ENCODE data around the gene MPDZ. TPM values are rescaled to one million over a fixed set of nuclear protein-coding genes. Genes with fewer than 3 reads are reported as not detected.

MPDZ gene
- total RNA-seq, 4 donors from 2014 or later = 52.9 to 84.6 (median 78.5) TPM

DNA sequence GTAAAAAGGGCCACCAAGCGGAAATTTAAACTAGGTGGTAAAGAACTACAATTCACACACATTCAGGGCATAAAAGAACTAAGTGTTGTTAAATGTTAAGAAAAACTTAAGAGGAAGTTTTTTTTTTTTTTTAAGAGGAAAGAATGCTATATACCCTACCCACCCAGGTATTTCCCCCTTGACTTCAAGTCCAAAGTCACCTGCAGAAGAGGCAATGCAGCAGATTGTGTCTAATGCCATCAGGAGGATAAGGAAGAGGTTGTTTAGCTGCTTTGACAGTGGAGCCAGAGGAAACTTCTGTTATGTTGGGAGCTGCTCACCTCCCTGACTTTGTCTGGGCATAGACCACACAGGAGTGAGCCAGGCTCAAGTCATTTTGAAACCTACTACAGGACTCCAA, 69.2 kb downstream of the MPDZ start:
- H3K36me3 ChIP-seq = no peaks in the 10 kb centered on the region
- H3K4me3 ChIP-seq = no peak overlapping the region
- no peaks in the 10 kb centered on the region for H3K4me1 ChIP-seq
- H3K27ac ChIP-seq = no peak overlapping the region
- H3K27me3 ChIP-seq = no peaks in the 10 kb centered on the region
- intact Hi-C loops (cut with DNase I; ENCODE audit: low total_unique reads) = no loop called here
- no peaks in the 10 kb centered on the region for H3K9me3 ChIP-seq
- DNase-seq = no peak
- TF ChIP-seq, protein P1, sequence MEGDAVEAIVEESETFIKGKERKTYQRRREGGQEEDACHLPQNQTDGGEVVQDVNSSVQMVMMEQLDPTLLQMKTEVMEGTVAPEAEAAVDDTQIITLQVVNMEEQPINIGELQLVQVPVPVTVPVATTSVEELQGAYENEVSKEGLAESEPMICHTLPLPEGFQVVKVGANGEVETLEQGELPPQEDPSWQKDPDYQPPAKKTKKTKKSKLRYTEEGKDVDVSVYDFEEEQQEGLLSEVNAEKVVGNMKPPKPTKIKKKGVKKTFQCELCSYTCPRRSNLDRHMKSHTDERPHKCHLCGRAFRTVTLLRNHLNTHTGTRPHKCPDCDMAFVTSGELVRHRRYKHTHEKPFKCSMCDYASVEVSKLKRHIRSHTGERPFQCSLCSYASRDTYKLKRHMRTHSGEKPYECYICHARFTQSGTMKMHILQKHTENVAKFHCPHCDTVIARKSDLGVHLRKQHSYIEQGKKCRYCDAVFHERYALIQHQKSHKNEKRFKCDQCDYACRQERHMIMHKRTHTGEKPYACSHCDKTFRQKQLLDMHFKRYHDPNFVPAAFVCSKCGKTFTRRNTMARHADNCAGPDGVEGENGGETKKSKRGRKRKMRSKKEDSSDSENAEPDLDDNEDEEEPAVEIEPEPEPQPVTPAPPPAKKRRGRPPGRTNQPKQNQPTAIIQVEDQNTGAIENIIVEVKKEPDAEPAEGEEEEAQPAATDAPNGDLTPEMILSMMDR (IDR thresholded peaks at IDR 0.05) = no peak
- no peak for TF ChIP-seq POLR2A (IDR thresholded peaks at IDR 0.05)

GRCh38 chr9:13209498-13209897, 70.0 kb downstream of the MPDZ start:
- Histone ChIP-seq H3K9me3 (no peaks in the 10 kb centered on the region), H3K4me3 (no peak overlapping the region), H3K27me3 (no peaks in the 10 kb centered on the region), H3K27ac (peak overlapping the region in 1 of 2 donors; percentile 25), H3K36me3 (no peaks in the 10 kb centered on the region), H3K4me1 (no peaks in the 10 kb centered on the region)
- DNase-seq = no peak
- intact Hi-C loops (cut with DNase I; ENCODE audit: low total_unique reads) = no loop called here
- no peak for TF ChIP-seq POLR2A (IDR thresholded peaks at IDR 0.05)
- TF ChIP-seq, protein P1 (IDR thresholded peaks at IDR 0.05) = no peak

- no peak for DNase-seq
- Histone ChIP-seq H3K36me3 (no peaks in the 10 kb centered on the region), H3K4me1 (no peaks in the 10 kb centered on the region), H3K9me3 (no peaks in the 10 kb centered on the region), H3K27me3 (no peaks in the 10 kb centered on the region), H3K27ac (no peak overlapping the region), H3K4me3 (no peak overlapping the region)
- TF ChIP-seq, protein P1 (IDR thresholded peaks at IDR 0.05) = no peak
- intact Hi-C loops (cut with DNase I; ENCODE audit: low total_unique reads) = no loop called here
Observed at GRCh38 chr9:13205824-13206223, 73.7 kb downstream of the MPDZ start.

- H3K4me3 ChIP-seq = no peak overlapping the region
- TF ChIP-seq POLR2A (IDR thresholded peaks at IDR 0.05) = no peak
- TF ChIP-seq, protein P1 (IDR thresholded peaks at IDR 0.05) = no peak
- H3K4me1 ChIP-seq = no peaks in the 10 kb centered on the region
- no peak overlapping the region for H3K27ac ChIP-seq
- intact Hi-C loops (cut with DNase I; ENCODE audit: low total_unique reads) = no loop called here
- H3K27me3 ChIP-seq = no peaks in the 10 kb centered on the region
- no peaks in the 10 kb centered on the region for H3K36me3 ChIP-seq
- H3K9me3 ChIP-seq = no peaks in the 10 kb centered on the region
- DNase-seq = no peak
Observed at GRCh38 chr9:13190040-13190439, 89.5 kb downstream of the MPDZ start.

DNA sequence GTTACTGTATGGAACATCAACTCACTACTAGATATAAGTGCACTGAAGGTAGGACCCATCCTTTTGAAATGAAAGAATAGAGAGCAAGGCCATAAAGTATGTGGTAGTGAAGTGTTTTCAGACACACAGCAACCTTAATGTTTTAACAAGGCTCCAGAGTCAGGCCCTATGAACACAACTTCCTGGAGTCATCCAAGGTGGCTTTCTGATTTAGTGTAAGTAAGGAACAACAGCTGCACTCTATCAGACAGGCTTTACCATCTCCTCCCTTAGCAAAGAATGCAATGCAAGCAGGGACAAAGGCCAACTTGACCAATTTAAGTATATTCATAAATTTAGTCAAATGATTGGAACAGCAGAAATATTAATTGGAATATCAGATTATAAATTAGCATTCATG, 90.1 kb downstream of the MPDZ start:
- Histone ChIP-seq H3K27ac (no peak overlapping the region), H3K9me3 (no peaks in the 10 kb centered on the region), H3K4me3 (no peak overlapping the region), H3K4me1 (no peaks in the 10 kb centered on the region), H3K36me3 (no peaks in the 10 kb centered on the region), H3K27me3 (no peaks in the 10 kb centered on the region)
- intact Hi-C loops (cut with DNase I; ENCODE audit: low total_unique reads) = no loop called here
- TF ChIP-seq POLR2A (IDR thresholded peaks at IDR 0.05) = no peak
- TF ChIP-seq, protein P1 (IDR thresholded peaks at IDR 0.05) = no peak
- DNase-seq = no peak
